GM21737 (cell line): ENCODE results near the gene ACTL7A.
"Not testable (repeated sequence)": the region's sequence is repeated elsewhere in the genome, so short reads cannot be mapped to it uniquely, and the experiment has no call there.

Source experiments
- ATAC-seq: cut with Tn5 transposase; IDR thresholded peaks from one replicate; pipeline ENCODE4 v1.9.1; 2021; ENCODE audit warnings: mild to moderate bottlenecking, moderate library complexity; ENCODE audit not compliant: unreplicated experiment

ACTL7A gene, protein sequence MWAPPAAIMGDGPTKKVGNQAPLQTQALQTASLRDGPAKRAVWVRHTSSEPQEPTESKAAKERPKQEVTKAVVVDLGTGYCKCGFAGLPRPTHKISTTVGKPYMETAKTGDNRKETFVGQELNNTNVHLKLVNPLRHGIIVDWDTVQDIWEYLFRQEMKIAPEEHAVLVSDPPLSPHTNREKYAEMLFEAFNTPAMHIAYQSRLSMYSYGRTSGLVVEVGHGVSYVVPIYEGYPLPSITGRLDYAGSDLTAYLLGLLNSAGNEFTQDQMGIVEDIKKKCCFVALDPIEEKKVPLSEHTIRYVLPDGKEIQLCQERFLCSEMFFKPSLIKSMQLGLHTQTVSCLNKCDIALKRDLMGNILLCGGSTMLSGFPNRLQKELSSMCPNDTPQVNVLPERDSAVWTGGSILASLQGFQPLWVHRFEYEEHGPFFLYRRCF

GRCh38 chr9:108861997-108862396 lies at the start of gene ACTL7A:
TSS of gene ACTL7A (plus strand) at chr9:108862266. CDS start at chr9:108862323, 57 bp downstream.
- no peak for ATAC-seq

- ATAC-seq: no peak
Observed at GRCh38 chr9:108812396-108813025, 49.6 kb upstream of the ACTL7A start.

GRCh38 chr9:108813951-108814601 lies 48.0 kb upstream of the ACTL7A start:
- ATAC-seq: no peak

- ATAC-seq: no peak
Observed at GRCh38 chr9:108815156-108815555, 46.9 kb upstream of the ACTL7A start.

- ATAC-seq: no peak
Observed at GRCh38 chr9:108816037-108816436, 46.0 kb upstream of the ACTL7A start.

- no peak for ATAC-seq
Observed at GRCh38 chr9:108823829-108824228, 38.2 kb upstream of the ACTL7A start.

- no peak for ATAC-seq
Observed at GRCh38 chr9:108830272-108830671, 31.8 kb upstream of the ACTL7A start.

DNA sequence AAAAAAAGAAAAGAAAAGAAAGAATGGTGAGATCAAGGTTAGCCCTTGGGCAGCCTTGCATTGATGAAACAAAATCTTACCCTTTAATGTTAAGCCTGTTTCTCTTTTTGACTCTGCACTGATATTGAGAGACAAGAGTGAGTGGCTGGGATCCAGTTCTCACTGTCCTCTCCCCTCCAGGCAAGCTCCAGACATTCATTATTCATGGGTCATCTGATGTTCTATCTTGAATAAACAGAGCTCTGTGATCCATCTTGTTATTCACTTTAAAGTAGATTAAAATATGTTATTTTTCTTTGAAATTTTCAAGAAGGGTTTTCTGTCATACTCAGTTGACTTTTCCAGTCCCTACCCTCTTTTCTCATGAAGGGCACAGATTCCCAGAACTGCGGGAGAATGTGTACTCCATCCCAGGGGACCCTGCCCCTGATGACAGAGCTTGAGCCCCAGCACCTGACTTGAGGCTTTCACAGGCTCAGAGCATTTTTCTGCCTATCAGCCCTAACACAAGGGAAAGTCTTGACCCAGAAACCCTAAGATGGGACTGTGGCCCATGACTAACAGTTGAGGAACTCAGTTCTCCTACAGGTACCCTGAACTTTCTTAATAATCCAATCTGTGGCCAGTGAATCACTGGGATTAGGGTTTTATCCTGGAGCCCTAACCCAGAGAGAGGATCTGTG lies 30.4 kb upstream of the ACTL7A start:
- ATAC-seq: no peak

- ATAC-seq: no peak
Observed at GRCh38 chr9:108832179-108832500, 29.9 kb upstream of the ACTL7A start.

GRCh38 chr9:108834959-108835665 lies 27.0 kb upstream of the ACTL7A start:
- ATAC-seq: no peak

DNA sequence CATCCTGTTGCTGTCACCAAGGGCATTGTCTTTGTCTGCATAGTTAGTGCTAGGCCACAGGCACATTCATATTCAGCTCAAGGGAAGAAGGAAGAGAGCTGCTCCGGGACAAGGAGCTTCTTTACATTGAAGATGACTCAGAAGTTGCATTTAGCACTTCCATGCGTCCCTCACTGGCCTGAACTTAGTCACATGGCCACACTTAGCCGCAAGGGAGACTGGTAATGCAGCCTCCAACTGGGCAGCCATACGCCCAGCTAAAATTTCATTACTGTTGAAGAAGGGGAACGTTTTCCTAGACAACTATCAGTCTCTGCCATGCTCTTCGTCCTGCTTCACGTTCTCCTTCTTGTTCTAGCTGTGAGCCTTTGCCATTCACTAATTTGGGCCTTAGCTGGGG lies 26.2 kb upstream of the ACTL7A start:
- no peak for ATAC-seq

DNA sequence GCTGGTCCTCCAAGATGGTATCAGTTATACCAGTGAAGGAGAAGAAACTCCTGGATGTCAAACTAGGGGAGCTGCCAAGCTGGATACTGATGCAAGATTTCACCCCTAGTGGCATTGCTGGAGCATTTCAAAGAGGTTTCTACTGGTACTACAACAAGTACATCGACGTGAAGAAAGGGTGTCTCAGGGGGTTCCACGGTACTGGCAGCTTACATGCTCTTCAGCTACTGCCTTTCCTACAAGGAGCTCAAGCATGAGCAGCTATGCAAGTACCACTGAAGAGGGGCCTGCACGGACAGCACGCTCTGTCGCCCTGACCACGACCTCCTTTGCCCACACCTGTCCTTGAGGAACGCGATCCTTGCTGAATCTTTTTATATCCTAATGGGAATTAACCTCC lies 25.7 kb upstream of the ACTL7A start:
- no peak for ATAC-seq

- no peak for ATAC-seq
Observed at GRCh38 chr9:108836781-108837180, 25.3 kb upstream of the ACTL7A start.

DNA sequence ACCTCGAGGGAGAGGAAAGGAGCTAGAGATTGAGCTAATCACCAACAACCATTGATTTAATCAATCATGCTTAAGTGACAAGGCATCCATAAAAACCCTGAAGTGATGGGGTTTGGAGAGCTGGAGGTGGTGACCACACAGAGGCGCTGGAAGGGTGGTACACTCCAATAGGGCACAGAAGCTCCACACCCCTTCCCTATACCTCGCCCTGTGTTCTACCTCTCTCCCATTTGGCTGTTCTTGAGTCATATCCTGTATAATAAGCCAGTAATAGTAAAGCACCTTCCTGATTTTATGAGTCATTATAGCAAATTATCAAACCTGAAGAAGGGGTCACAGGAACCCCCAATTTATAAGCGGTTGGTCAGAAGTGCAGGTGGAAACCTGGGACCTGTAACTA lies 24.5 kb upstream of the ACTL7A start:
- ATAC-seq: no peak

DNA sequence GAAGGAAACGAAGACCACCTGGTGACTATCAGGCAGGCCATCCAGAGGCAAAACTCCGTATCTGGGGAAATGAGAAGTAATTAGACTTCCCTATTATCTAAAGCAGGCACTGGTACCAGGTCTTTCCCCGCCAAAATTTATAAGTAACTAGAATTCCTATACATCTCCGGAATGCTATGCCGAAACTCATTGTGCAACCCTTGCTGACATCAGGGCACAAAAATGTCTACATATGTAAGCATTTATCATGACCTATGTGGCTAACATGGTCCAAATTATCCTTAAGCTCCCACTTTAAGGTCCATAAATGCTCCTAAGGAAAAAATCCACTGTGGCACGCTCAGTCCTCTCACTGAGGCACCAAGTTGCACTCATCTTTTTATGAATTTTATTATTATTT lies 24.0 kb upstream of the ACTL7A start:
- no peak for ATAC-seq

DNA sequence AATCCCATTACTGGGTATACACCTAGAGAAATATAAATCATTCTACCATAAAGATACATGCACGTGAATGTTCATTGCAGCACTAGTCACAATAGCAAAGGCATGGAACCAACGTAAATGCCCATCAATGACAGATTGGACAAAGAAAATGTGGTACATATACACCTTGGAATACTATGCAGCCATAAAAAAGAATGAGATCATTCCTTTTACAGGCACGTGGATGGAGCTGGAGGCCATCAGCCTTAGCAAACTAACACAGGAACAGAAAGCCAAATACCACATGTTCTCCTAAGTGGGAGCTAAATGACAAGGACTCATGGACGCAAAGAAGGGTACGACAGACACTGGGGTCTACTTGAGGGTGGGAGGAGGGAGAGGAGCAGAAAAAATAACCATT lies 22.5 kb upstream of the ACTL7A start:
- ATAC-seq: not testable (repeated sequence)

GRCh38 chr9:108842610-108843295 lies 19.3 kb upstream of the ACTL7A start:
- no peak for ATAC-seq

DNA sequence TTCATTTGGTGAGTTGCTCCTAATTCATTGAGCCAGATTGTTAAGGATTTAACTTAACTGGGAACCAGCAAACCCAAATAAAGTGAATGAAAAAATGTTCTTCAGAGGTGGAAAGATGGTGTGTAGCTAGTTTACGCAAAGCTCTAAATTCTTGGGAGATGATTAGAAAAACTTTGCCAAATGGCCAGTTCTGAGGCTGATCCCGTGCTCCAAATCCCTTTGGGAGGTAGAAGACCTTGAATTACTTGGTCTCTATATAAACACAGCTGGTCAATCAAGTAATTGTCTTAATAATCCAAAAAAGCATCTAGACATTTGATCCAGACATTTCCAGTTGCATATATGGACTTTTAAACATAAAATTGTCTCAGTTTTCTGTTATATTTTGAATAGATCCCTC lies 17.7 kb upstream of the ACTL7A start:
- no peak for ATAC-seq

GRCh38 chr9:108844856-108845255 lies 17.2 kb upstream of the ACTL7A start:
- ATAC-seq: no peak

GRCh38 chr9:108845507-108845906 lies 16.6 kb upstream of the ACTL7A start:
- no peak for ATAC-seq
